Sigmoid colon (tissue), 7 donors: ENCODE results near the gene PRICKLE2. TPM values are rescaled to one million over a fixed set of nuclear protein-coding genes. Genes with fewer than 3 reads are reported as not detected.

ENCODE experiments used
- DNase-seq: peaks from one replicate; pipeline ENCODE4 v3.0.0-alpha.2; 2019
- H3K27ac ChIP-seq, 4 donors: fragments of 200-600 bp; sonication (generic); one replicate each; pipeline ENCODE4 v1.5.1; 2016 to 2019; ENCODE audit warnings: mild to moderate bottlenecking in 1 of 4
- H3K27me3 ChIP-seq, 3 donors: fragments of 200-600 bp; sonication (generic); one replicate each; pipeline ENCODE4 v1.5.1; 2019; ENCODE audit warnings: mild to moderate bottlenecking in 1 of 3
- H3K36me3 ChIP-seq, 4 donors: fragments of 200-600 bp; sonication (generic); one replicate each; pipeline ENCODE4 v1.5.1; 2016 to 2019
- H3K4me1 ChIP-seq, 4 donors: fragments of 200-600 bp; sonication (generic); one replicate each; pipeline ENCODE4 v1.5.1; 2017 to 2019
- H3K4me3 ChIP-seq, 4 donors: fragments of 200-600 bp; sonication (generic); one replicate each; pipeline ENCODE4 v1.5.1; 2017 to 2019; ENCODE audit warnings: mild to moderate bottlenecking in 2 of 4, moderate library complexity in 1 of 4
- H3K9me3 ChIP-seq, 4 donors: fragments of 200-600 bp in 3 of 4; sonication (generic) in 3 of 4; one replicate each; pipeline versions ENCODE4 v1.5.1 to v1.6.1; 2013 to 2019
- EP300 ChIP-seq, 4 donors: sonication (generic); formaldehyde crosslinking; IDR thresholded peaks; one replicate each; pipeline ENCODE4 v1.6.1; 2017; ENCODE audit warnings: antibody characterized with exemption in 4 of 4
- POLR2A ChIP-seq, 2 donors: fragments of 450-650 bp; IDR thresholded peaks; one replicate each; pipeline ENCODE4 v1.6.1; 2016; ENCODE audit warnings: antibody characterized with exemption in 2 of 2, mild to moderate bottlenecking in 2 of 2, moderate library complexity in 2 of 2
- POLR2AphosphoS5 ChIP-seq, 4 donors: sonication (generic); formaldehyde crosslinking; IDR thresholded peaks; one replicate each; pipeline ENCODE4 v1.6.1; 2017; ENCODE audit warnings: antibody characterized with exemption in 4 of 4
- WGBS, 2 donors: extraction: QIAGEN DNeasy Blood & Tissue Kit; methylation state at CpG; one replicate each; pipeline ENCODE4 v1.1.7; 2013; 5-methylcytosine and 5-hydroxymethylcytosine counted together
- intact Hi-C: fragments of 100-400 bp; cut with DNase I; formaldehyde crosslinking; loops from one replicate; pipeline ENCODE4 v1.15.1; 2023
- polyA plus RNA-seq, 3 donors: library from polyadenylated mRNA; stranded (reverse); fragments of 200-250 nt; gene quantifications; one replicate each; pipeline ENCODE4 v1.2.3, GENCODE V29; 2013
- total RNA-seq, 4 donors: library from RNA; depleted of rRNA; stranded (reverse); fragments of >200 nt; gene quantifications; one replicate each; pipeline ENCODE4 v1.1.0, GENCODE V29; 2016
- TF ChIP-seq, protein P1 (sequence below), 4 experiments: fragments of 450-650 bp in 3 of 4; fragments of 200-600 bp in 1 of 4; IDR thresholded peaks; one replicate each; pipeline ENCODE4 v1.5.1; 2016 to 2019; ENCODE audit warnings: antibody characterized with exemption in 4 of 4, mild to moderate bottlenecking in 3 of 4, moderate library complexity in 2 of 4
- donor health status: healthy with polysubstance abuse.
- donor health status: Bipolar disorder and iron deficiency.
- donor health status: healthy.

PRICKLE2 gene
- total and polyA plus RNA-seq, 7 donors: 0.69 to 96.7 (median 61.1) TPM

DNA sequence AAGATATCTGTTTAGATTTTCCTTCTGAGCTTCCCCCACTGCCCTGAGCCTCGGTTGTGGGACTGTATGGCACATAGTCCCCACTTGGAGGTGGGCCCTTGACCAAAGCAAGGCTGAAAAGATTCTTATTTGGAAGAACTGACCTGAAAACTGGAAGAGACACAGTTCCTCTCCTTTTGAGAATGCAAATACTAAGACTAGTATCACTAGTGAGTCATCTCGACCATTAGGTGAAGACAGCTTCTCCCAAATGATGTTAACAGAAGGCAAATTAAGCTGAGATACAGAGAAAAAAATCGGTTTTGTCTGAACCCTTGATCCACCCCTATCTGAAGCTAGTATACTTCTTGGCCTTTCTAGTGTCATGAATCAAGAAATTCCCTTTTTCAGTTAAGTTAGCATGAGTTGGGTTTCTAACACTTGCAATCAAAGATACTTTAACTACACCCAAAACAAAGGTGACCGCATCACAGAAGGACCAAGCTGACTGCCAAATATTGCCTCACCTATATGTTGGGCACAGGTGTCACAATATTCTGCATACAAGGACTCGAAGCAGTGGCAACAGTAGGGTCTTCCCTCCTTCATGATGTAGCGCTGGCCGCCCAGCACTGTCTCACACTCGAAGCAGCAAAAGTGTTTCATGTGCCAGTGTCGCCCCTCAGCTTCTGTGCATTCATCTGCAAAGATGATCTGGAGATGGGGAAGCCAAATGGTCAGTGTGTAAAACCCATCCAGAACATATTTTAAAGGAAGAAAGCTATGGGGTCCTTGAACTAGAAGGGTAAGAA is 72.4 kb downstream of the PRICKLE2 start:
- no peaks in the 10 kb centered on the region for H3K27me3 ChIP-seq
- WGBS, 2 donors: 91 to 95% methylated on average over 9 of the region's 9 CpGs
- no peaks in the 10 kb centered on the region for H3K9me3 ChIP-seq
- intact Hi-C loops: loop anchor here (5.0 kb wide), 1 partner anchor 69 kb away; no protein-coding TSS in a partner anchor
- H3K36me3 ChIP-seq: peaks cover 3 to 59% (median 22%) of the 10 kb centered on the region in 4 donors
- H3K27ac ChIP-seq: peak overlapping the region; percentile 84 to 96 (median 87)
- TF ChIP-seq POLR2A (IDR thresholded peaks at IDR 0.05): no peak
- TF ChIP-seq POLR2AphosphoS5 (IDR thresholded peaks at IDR 0.05): no peak
- no peak for TF ChIP-seq EP300 (IDR thresholded peaks at IDR 0.05)
- TF ChIP-seq, protein P1, sequence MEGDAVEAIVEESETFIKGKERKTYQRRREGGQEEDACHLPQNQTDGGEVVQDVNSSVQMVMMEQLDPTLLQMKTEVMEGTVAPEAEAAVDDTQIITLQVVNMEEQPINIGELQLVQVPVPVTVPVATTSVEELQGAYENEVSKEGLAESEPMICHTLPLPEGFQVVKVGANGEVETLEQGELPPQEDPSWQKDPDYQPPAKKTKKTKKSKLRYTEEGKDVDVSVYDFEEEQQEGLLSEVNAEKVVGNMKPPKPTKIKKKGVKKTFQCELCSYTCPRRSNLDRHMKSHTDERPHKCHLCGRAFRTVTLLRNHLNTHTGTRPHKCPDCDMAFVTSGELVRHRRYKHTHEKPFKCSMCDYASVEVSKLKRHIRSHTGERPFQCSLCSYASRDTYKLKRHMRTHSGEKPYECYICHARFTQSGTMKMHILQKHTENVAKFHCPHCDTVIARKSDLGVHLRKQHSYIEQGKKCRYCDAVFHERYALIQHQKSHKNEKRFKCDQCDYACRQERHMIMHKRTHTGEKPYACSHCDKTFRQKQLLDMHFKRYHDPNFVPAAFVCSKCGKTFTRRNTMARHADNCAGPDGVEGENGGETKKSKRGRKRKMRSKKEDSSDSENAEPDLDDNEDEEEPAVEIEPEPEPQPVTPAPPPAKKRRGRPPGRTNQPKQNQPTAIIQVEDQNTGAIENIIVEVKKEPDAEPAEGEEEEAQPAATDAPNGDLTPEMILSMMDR (IDR thresholded peaks at IDR 0.05): no peak
- peaks cover 0 to 58% (median 44%) of the 10 kb centered on the region in 4 donors for H3K4me1 ChIP-seq
- DNase-seq: no peak
- no peak overlapping the region for H3K4me3 ChIP-seq

DNA sequence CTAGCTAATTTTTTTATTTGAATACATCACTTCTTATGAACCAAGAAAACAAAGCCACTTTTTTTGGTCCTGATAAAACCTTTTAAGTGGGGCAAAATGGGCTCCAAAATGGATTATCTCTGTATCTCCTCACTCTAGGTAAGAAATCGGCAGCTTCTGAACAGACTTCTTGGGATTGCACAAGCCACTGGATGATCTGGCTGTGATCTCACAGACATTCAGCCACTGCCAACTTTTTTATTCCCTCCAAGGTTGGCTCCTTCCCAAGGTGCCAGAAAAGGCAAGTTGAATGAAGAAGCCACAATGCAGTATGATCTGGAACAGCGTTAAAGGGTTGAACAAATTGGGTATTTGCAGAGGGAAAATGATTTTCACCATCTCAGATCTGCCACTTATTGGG is 73.2 kb downstream of the PRICKLE2 start:
- intact Hi-C loops: loop anchor here (5.0 kb wide), 1 partner anchor 70 kb away; no protein-coding TSS in a partner anchor
- 78 to 82% methylated on average over 2 of the region's 2 CpGs for WGBS, 2 donors
- Histone ChIP-seq H3K36me3 (peaks cover 11 to 59% (median 19%) of the 10 kb centered on the region in 4 donors), H3K4me3 (no peak overlapping the region), H3K4me1 (peaks cover 0 to 59% (median 44%) of the 10 kb centered on the region in 4 donors), H3K9me3 (no peaks in the 10 kb centered on the region), H3K27me3 (no peaks in the 10 kb centered on the region), H3K27ac (peak overlapping the region; percentile 84 to 96 (median 87))
- TF ChIP-seq, protein P1 (IDR thresholded peaks at IDR 0.05): no peak
- TF ChIP-seq POLR2A (IDR thresholded peaks at IDR 0.05): no peak
- TF ChIP-seq EP300 (IDR thresholded peaks at IDR 0.05): peak in 2 of 4 donors; percentile 24 to 38
- TF ChIP-seq POLR2AphosphoS5 (IDR thresholded peaks at IDR 0.05): peak; percentile 39 to 65 (median 55)
- DNase-seq: peak; percentile 86

- 67 to 74% methylated on average over 5 of the region's 5 CpGs for WGBS, 2 donors
- Histone ChIP-seq H3K4me3 (no peak overlapping the region), H3K36me3 (peaks cover 10 to 59% (median 18%) of the 10 kb centered on the region in 4 donors), H3K27me3 (no peaks in the 10 kb centered on the region), H3K27ac (peak overlapping the region; percentile 84 to 96 (median 87)), H3K9me3 (no peaks in the 10 kb centered on the region), H3K4me1 (peaks cover 0 to 59% (median 44%) of the 10 kb centered on the region in 4 donors)
- intact Hi-C loops: loop anchor here (5.0 kb wide), 1 partner anchor 71 kb away; no protein-coding TSS in a partner anchor
- DNase-seq: no peak
- TF ChIP-seq, protein P1 (IDR thresholded peaks at IDR 0.05): no peak
- no peak for TF ChIP-seq EP300 (IDR thresholded peaks at IDR 0.05)
- no peak for TF ChIP-seq POLR2AphosphoS5 (IDR thresholded peaks at IDR 0.05)
- TF ChIP-seq POLR2A (IDR thresholded peaks at IDR 0.05): no peak
These were observed 73.9 kb downstream of the PRICKLE2 start for GRCh38 chr3:64151342-64151871.

DNA sequence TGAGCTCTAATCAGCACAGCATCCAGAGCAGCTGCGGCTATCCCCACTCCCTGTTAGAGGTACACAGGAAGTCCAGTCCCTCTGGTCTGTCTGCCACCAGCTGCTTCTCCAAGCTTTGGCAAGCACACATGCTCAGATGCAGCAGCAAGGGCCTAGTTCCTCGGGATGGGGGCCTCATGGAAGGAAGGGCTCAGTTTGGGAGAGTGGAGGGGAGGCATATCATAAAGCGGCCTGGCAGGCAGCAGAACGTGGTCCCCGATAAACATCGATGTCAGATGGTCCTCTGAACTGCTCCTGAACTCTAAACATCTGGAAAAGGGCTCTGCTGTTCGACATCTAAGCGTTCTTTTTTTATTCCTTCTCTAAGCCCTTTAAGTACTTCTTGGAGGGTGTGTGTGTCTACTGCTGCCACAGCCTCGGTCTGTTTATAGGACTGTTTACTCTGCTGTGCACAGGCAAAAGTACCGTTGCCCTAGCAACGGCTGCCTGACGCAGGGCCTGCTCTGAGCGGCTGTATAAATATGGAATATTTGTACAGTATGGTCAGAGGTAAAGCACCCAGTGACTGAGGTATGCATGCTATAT is 74.6 kb downstream of the PRICKLE2 start:
- peak; percentile 92 for DNase-seq
- Histone ChIP-seq H3K4me1 (peaks cover 0 to 60% (median 46%) of the 10 kb centered on the region in 4 donors), H3K9me3 (no peaks in the 10 kb centered on the region), H3K36me3 (peaks cover 10 to 59% (median 19%) of the 10 kb centered on the region in 4 donors), H3K27ac (peak overlapping the region; percentile 84 to 96 (median 87)), H3K27me3 (no peaks in the 10 kb centered on the region), H3K4me3 (no peak overlapping the region)
- 9 to 44% methylated on average over 13 of the region's 13 CpGs for WGBS, 2 donors
- intact Hi-C loops: loop anchor here (5.0 kb wide), 1 partner anchor 72 kb away; no protein-coding TSS in a partner anchor
- TF ChIP-seq, protein P1 (IDR thresholded peaks at IDR 0.05): no peak
- peak; percentile 55 to 91 (median 75) for TF ChIP-seq EP300 (IDR thresholded peaks at IDR 0.05)
- TF ChIP-seq POLR2AphosphoS5 (IDR thresholded peaks at IDR 0.05): peak in 3 of 4 donors; percentile 61 to 78 (median 66)
- no peak for TF ChIP-seq POLR2A (IDR thresholded peaks at IDR 0.05)
